A673 (cell line): ENCODE results near the gene F7.

Source experiments
- CTCF ChIP-seq: fragments of 300-800, 200-600 bp; sonication (generic); conservative IDR thresholded peaks from 2 replicates; pipeline ENCODE4 v1.5.1; 2017; ENCODE audit warnings: low read depth, mild to moderate bottlenecking, antibody characterized with exemption, low read length, moderate library complexity, mixed read lengths
- EZH2 ChIP-seq: fragments of 200-600 bp; sonication (generic); IDR thresholded peaks from 2 replicates; pipeline ENCODE4 v1.6.1; 2017; ENCODE audit warnings: borderline replicate concordance, low read depth, mild to moderate bottlenecking, mixed read lengths, antibody characterized with exemption, low read length; ENCODE audit not compliant: poor library complexity, severe bottlenecking

GRCh38 chr13:113059891-113060290, 45.7 kb upstream of the F7 start:
- TF ChIP-seq CTCF (no peak), EZH2 (no peak)
